ENCODE data around the gene CXCL17.

- TF ChIP-seq CTCF (conservative IDR thresholded peaks at IDR 0.05): no peak
- no peak for TF ChIP-seq ZFX (IDR thresholded peaks at IDR 0.05)
Measured at GRCh38 chr19:42402376-42403116, 40.2 kb downstream of the CXCL17 start.

Data from C4-2B (cell line).